Measurements from ENCODE around the gene PGS1.

- TF ChIP-seq EZH2 (IDR thresholded peaks at IDR 0.05), result no peak
- no peak for TF ChIP-seq POLR2AphosphoS5 (IDR thresholded peaks at IDR 0.05; ENCODE audit: borderline replicate concordance, low read depth, low read length)
- TF ChIP-seq FOXP2 (optimal IDR thresholded peaks at IDR 0.05; ENCODE audit: control extremely low read depth, extremely low read length, insufficient read depth), result no peak
Observed at GRCh38 chr17:78368854-78369495, 9.5 kb upstream of the PGS1 start.
